AG09319 (cell line): ENCODE results near the gene UBALD1.

ENCODE experiments used
- DNase-seq: peaks from one replicate; pipeline ENCODE4 v3.0.0-alpha.2; 2010; ENCODE audit warnings: low read depth; ENCODE audit errors: extremely low read depth
- TF ChIP-seq, protein P1 (sequence below): IDR thresholded peaks from 2 replicates; pipeline ENCODE4 v1.5.1; 2011; ENCODE audit warnings: low read depth, mild to moderate bottlenecking, inconsistent platforms, low read length, moderate library complexity

Gene UBALD1

DNA sequence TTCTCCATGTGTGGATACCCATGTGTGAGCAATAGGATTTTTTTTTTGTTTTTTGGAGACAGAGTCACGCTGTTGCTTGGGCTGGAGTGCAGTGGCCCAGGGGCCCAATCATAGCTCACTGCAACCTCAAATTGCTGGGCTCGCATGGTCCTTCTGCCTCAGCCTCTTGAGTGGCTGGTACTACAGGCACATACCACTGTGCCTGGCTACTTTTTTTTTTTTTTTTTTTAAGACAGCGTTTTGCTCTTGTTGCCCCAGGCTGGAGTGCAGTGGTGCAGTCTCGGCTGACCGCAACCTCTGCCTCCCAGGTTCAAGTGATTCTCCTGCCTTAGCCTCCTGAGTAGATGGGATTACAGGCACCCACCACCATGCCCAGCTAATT lies 26.6 kb upstream of the UBALD1 start:
- no peak for DNase-seq
- TF ChIP-seq, protein P1, sequence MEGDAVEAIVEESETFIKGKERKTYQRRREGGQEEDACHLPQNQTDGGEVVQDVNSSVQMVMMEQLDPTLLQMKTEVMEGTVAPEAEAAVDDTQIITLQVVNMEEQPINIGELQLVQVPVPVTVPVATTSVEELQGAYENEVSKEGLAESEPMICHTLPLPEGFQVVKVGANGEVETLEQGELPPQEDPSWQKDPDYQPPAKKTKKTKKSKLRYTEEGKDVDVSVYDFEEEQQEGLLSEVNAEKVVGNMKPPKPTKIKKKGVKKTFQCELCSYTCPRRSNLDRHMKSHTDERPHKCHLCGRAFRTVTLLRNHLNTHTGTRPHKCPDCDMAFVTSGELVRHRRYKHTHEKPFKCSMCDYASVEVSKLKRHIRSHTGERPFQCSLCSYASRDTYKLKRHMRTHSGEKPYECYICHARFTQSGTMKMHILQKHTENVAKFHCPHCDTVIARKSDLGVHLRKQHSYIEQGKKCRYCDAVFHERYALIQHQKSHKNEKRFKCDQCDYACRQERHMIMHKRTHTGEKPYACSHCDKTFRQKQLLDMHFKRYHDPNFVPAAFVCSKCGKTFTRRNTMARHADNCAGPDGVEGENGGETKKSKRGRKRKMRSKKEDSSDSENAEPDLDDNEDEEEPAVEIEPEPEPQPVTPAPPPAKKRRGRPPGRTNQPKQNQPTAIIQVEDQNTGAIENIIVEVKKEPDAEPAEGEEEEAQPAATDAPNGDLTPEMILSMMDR, result no peak

DNA sequence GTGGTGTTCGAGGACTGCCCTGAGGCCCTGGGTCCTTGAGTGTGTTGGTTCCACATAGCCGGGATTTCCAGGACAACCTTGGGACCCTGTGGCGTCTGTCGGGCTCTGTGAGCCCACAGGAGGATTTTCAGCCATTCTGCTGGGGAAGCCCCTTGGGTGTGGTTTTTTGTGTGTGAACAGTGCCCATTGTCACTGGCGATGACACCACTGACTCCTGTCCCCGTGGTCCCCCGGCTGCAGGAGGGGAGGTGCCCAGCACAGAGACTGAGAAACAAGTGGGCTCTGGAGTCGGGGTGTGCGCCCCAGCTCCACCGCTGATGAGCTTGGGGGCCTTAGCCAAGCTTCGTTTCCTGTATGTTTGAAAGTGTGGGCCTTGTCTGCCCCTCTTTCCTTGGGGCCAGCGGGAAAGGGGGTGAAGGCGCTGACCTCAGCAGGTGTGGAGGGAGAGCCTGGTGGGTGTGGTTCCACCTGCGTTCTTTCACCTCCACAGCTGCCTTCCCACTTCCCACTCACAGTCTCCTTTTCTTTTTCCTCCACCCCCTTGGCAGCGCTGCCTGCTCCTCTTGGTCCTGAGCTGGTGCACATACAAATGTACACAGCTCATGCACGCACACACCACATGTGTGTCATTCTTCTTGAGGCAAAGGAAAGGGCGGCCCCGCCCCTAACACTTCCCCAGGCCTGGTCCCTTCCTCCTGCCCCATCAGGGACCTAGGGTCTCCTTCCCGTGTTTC lies 26.1 kb upstream of the UBALD1 start:
- no peak for DNase-seq
- TF ChIP-seq, protein P1, result no peak

DNA sequence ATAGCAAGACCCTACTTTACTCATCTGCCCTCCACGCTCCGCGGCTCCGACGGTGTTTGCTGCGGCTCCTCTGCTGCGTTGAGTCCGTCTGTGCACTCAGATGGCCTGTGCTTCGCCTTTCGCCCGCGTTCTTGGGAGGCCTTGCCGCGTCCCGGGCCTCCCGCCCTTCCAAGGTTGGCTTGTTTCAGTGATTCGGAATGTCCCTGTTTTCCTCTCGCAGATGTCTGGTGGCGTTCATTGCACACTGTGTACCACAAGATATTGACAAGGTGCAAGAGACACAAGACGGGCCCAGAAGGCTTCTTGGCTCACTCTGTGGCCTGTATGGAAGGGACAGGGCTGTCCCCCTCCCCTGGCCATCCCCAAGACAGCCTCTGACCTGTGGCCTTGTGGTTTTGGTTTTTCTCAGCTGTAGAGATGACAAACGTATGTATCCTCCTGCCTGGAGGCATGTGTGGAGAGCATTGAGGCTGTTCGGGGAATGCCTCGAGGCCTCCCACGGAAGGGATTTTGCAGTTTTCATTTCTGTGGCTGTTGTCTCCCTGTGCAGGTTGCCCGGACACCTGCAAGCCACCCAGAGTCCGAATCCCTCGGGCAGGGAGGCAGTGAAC lies 25.3 kb upstream of the UBALD1 start:
- DNase-seq, result no peak

DNA sequence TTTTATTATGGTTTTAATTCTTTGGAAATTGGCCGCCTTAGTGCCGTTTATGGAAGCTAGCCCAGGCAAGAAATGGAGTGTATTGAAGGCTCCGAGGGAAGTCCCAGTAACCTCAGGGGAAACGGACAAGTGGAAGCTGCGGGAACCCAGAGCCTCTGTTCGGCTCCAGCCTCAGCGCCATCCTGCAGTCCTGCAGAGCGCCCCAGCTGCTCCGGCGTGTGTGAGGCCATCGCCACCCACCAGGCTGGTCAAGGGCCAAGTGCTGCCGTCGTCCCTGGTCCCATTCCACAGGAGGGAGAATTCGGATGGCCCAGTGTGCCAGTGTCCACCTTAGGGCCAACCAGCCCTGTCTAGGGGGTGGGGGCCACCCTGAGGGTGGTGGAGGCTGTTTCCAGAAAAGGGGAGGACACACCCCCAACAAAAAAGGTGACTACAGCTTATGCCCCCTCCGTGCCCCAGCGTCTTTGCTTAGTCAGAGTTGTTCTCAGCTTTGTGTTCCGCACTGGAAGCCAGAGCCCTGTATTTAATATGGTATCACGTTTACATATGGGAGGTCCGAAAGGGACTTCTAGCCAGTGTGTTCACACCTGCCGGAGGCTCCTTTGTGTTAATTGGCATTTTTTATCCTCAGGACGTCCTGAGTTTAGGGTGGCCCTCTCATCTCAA lies 22.9 kb upstream of the UBALD1 start:
- TF ChIP-seq, protein P1, result no peak
- no peak for DNase-seq

More for the DNA sequence above, 25.3 kb upstream of the UBALD1 start:
- TF ChIP-seq, protein P1, result no peak

DNA sequence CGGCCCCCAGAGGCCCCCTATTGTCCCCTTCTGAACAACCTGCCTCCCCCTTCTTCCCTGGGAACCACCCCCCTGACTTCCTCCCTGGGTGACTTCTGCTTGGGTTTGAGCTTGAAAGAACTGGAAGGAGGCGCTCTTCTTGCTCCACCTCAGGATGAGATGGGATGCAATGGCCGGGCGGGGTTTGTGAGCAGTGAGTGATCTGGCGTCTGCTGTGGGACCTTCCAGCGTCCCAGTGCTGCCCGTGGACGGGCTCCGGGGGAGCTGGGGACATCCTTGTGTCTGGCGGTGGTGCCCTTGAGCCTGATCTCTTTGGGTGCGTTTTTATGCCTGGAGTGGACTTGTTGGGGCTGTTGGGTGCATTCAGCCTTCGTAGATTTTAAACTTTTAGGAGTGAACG lies 21.5 kb upstream of the UBALD1 start:
- DNase-seq, result no peak
- TF ChIP-seq, protein P1, result no peak

- TF ChIP-seq, protein P1, result no peak
- no peak for DNase-seq
Measured at GRCh38 chr16:4634768-4635167, 20.1 kb upstream of the UBALD1 start.
